Activated gamma-delta T cell (primary cell): ENCODE results near the gene GPC3.

Experiments
- DNase-seq: peaks from one replicate; lab custom pipeline; 2025; lab: John Stamatoyannopoulos, UW

GPC3 gene

DNA sequence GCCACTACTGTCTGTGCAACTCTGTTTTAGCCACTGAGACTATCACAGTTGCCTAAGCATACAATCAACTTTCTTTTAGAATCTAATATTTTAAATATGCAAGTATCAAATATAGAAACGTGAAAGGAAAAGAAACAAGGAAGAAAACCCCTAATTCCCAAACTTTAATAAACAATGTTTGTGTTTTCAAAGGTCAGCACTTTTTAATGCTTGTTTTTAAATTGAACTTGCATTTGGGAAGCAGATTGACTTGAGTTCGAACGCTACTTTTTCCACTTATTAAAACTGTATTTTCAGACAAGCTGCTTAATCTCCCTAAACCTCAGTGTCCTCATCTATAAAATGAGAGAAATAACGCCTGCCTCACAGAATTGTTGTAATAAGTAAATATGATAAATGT lies 384.3 kb downstream of the GPC3 start:
- DNase-seq, result no peak

DNA sequence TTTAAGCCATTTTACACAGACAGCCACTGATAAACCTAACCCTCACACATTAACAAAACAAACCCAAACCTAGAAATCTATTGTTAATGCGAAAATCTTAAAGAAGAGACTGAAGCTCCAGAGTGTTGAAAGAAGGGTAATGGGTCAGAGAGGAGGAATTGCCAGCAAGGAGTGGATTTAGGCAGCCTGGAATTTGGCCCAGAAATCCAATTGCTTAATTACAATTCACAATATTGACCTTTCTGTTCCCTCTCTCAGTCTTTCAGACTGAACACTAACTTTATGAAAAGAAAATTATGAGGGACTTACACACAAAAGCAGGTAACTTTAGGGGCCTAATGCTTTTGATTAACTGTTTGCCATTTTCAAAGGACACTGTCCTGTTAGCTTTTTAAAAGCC lies 384.9 kb downstream of the GPC3 start:
- DNase-seq, result no peak

DNA sequence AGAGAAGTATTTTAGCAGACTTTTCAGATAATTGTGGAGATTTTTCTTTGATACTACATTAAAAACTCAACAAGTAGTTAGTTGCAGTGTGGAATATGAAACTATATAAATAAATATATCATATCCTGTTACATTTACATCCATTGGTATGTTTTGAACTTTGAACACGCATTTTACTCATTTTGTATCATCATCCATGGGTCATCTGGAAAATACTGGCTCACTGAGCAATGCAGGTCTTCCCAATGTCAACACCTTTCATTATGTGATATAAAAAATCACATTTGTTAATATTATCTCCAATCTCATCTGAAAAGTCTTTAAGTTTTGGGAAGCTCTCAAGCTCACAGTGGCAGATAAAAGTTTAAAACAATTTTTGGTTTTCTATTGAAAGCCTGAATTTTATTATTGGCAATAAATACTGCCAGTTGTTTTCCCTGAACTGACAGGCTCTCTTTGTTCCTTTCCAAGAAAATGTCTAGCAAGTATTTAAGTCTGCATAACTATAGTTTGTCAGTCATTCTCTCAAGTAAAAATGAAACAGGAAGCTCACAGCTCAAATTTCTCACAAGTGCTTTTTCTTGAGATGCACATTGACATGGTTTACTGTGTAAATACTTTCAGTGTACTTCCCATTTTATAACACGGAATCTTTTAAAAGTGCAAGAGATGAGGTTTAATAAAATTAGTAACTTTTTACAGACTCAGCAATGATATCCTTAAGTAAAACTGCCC lies 386.6 kb downstream of the GPC3 start:
- no peak for DNase-seq

GRCh38 chrX:133594156-133594555 lies 391.2 kb downstream of the GPC3 start:
- DNase-seq, result no peak

DNA sequence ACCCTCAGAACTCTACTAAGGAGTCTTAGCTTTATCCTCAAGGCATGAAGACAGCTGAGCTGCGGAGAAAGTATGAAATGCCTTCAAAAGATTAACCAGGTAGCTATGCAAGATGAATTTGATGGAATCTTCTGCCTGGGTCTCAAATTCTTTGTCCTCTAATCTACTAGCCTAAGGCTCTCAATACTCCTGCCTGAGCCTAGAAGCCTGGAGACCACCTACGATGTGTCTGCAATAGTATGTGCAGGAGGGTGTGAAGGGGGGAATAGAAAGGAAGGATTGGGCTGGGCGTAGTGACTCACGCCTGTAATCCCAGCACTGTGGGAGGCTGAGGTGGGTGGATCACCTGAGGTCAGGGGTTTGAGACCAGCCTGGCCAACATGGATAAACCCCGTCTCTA lies 391.9 kb downstream of the GPC3 start:
- DNase-seq, result no peak

DNA sequence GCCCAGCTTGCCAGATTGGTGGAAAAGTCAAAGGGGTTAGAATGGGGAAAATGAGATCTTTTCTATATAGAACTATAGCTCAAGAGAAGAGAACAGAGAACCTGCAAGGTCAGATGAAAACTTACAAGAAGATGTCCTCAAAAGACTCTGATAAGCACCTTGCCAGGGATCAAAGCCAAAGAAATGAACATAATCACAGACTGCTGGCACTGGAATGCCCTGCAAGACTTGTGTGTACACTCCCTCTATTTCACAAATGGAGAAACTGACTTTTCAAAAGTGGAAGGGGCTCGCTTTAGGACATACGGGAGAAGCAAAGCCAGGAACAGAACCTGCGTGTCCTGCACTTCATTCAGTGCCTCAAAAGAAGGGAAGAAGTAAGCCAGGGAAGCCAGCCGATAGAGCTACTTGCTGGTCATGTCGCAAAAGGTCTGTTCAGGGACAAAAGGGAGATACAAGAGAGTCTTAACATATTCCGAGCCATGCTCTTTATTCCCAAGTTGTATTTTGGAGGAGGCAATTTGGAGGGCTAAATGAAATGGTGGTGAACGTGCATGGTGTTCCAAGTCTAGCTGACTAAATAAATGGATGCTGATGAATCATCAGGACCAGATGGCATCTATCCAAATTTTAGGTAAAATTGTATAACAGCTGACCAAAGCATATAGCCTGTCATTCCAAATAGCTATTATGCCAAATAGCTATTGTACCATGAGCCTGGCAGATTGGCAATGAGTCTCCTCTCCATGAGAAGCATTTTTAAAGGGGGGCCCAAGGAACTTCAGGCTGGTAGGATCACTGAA lies 394.5 kb downstream of the GPC3 start:
- no peak for DNase-seq

DNA sequence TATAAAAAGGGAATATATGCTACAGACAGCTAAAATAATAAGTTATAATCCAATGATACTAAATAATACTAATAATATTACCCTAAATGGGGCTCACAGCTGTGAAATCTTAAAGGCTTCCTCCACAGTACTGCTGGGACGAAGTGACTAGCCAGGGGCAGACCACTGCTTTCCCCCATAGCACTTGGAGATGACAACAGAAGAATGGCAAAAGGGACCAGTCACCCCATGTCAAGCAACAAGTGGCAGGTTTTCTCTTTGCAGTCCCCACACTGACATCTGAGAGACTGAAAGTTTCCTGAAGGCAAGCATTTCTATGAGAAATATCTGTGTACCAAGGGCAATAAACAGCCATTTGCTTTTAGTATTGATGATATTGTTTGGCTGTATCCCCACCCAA lies 396.6 kb downstream of the GPC3 start:
- no peak for DNase-seq

DNA sequence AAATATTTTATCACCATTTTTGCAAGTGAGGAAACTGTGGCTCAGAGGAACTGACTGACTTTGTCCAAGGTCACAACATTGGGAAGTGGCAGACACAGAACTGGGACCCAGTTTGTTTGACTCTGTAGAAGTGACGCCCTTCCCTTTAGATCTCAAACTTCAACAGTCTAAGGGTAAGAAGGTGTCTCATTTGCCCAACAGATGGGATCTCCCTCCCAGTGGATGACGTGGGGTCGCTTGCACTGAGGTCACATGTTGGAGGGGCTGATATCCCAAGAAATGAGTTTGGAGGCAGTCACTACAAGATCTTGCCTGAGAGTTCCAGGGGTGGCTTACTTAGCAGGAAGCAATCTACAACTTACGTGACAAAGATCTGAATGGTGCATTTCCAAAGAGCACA lies 397.6 kb downstream of the GPC3 start:
- DNase-seq, result no peak

GRCh38 chrX:133587071-133587470 lies 398.3 kb downstream of the GPC3 start:
- DNase-seq, result no peak

GRCh38 chrX:133586443-133586842 lies 399.0 kb downstream of the GPC3 start:
- no peak for DNase-seq

- no peak for DNase-seq
Measured at GRCh38 chrX:133583825-133584224, 401.6 kb downstream of the GPC3 start.

- no peak for DNase-seq
Measured at GRCh38 chrX:133580625-133581024, 404.8 kb downstream of the GPC3 start.

- no peak for DNase-seq
Measured at GRCh38 chrX:133579631-133580030, 405.8 kb downstream of the GPC3 start.

- no peak for DNase-seq
Measured at GRCh38 chrX:133576876-133577275, 408.5 kb downstream of the GPC3 start.

GRCh38 chrX:133575501-133576136 lies 409.8 kb downstream of the GPC3 start:
- DNase-seq, result no peak

- DNase-seq, result no peak
Measured at GRCh38 chrX:133574716-133575115, 410.7 kb downstream of the GPC3 start.

GRCh38 chrX:133570549-133570948 lies 414.8 kb downstream of the GPC3 start:
- DNase-seq, result no peak

- no peak for DNase-seq
Measured at GRCh38 chrX:133569217-133569616, 416.2 kb downstream of the GPC3 start.

DNA sequence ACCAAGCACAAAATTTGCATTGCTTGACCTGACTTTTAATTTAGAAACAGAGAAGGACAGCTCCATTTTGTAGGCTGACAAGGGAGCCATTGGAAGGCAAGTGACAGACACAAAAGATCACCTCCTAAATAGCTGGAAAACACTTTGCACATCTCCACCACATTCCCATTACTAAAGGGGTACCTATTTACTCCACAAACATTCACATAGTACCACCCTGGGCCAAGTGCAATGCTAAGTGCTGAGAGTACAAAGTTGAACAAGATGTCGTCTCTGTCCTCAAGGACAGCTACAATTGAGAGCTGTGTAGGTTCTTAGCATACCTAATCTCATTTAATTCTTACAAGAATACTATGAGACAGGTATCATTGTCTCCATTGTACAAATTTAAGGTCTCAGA lies 417.3 kb downstream of the GPC3 start:
- no peak for DNase-seq

GRCh38 chrX:133566876-133567275 lies 418.5 kb downstream of the GPC3 start:
- no peak for DNase-seq

GRCh38 chrX:133563705-133564104 lies 421.7 kb downstream of the GPC3 start:
- no peak for DNase-seq

DNA sequence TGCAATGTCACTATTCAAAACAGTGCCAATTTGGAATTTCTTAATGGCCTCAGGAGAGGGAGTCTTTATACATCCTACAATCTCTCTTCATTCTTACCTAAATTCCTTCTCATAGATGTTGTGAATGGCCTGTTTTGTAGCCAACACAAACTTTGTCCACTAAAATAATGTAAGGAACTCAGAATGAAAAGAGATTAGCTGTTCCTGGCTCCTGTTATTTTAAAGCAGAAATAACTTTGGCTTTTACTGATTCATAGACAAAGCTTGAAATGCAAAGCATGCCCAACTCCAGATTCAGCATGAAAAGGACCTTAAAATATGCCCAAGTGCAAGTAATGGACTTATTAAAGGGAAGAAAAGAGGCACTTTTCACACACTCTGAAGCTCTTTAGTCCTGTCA lies 424.1 kb downstream of the GPC3 start:
- no peak for DNase-seq

DNA sequence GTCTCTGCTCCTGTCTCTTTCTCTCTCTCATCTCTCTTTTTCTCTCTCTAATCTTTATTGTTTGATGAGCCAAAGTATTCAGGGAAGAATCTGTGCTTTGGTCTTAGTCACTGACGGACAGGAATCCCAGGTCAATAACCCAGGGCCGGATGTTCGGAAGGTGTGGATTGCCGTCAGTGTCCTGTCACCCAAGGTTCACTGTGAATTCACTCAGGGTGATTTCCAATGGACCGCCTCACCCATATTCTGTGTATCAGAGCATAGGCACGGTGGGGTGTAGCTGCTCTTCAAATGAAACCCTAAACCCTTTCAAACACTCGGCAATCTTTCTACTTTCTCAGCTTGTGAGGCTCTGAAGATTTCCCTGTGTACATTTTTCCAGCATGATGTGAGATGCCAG lies 425.5 kb downstream of the GPC3 start:
- no peak for DNase-seq
